Testis (tissue), 3 donors: Measurements from ENCODE around the gene TVP23C. TPM values are rescaled to one million over a fixed set of nuclear protein-coding genes. Genes with fewer than 3 reads are reported as not detected.

Source experiments
- DNase-seq: peaks from one replicate; pipeline ENCODE4 v3.0.0-alpha.2; 2019
- H3K27ac ChIP-seq, 2 donors: fragments of 200-600 bp; sonication (generic); one replicate each; pipeline ENCODE4 v1.5.1; 2019
- H3K27me3 ChIP-seq: fragments of 200-600 bp; sonication (generic); one replicate; pipeline ENCODE4 v1.5.1; 2019
- H3K36me3 ChIP-seq: fragments of 200-600 bp; sonication (generic); one replicate; pipeline ENCODE4 v1.5.1; 2017; ENCODE audit warnings: low read depth; ENCODE audit errors: missing control alignments
- H3K4me1 ChIP-seq: fragments of 200-600 bp; sonication (generic); one replicate; pipeline ENCODE4 v1.5.1; 2019
- H3K4me3 ChIP-seq, 2 donors: fragments of 200-600 bp; sonication (generic); one replicate each; pipeline ENCODE4 v1.5.1; 2017 to 2019
- H3K9me3 ChIP-seq: fragments of 200-600 bp; sonication (generic); one replicate; pipeline ENCODE4 v1.5.1; 2017
- POLR2A ChIP-seq: fragments of 450-650 bp; IDR thresholded peaks from one replicate; pipeline ENCODE4 v1.6.1; 2017; ENCODE audit warnings: antibody characterized with exemption, mild to moderate bottlenecking, moderate library complexity
- WGBS, 2 donors: methylation state at CpG; one replicate each; pipeline ENCODE4 v1.1.5; 2018; 5-methylcytosine and 5-hydroxymethylcytosine counted together
- intact Hi-C: fragments of 100-400 bp; cut with DNase I; formaldehyde crosslinking; loops from one replicate; pipeline ENCODE4 v1.15.1; 2023; ENCODE audit warnings: low total_unique reads
- polyA plus RNA-seq: library from polyadenylated mRNA; stranded (reverse); fragments of 350-450 nt; fragmentation: Illumina TruSeq; extraction: RNeasy Lipid Tissue Mini Kit (QIAGEN cat#74804); gene quantifications from one replicate; pipeline ENCODE4 v1.2.3, GENCODE V29; 2014; ENCODE audit warnings: low read depth, low replicate concordance; ENCODE audit not compliant: insufficient read depth
- total RNA-seq, 2 donors: library from RNA; depleted of rRNA; stranded (reverse); fragments of >200 nt; gene quantifications; one replicate each; pipeline ENCODE4 v1.2.3, GENCODE V29; 2016
- TF ChIP-seq, protein P1 (sequence below), 3 experiments: fragments of 450-650 bp in 2 of 3; fragments of 200-600 bp in 1 of 3; sonication (generic) in 1 of 3; IDR thresholded peaks; one replicate each; pipeline ENCODE4 v1.5.1; 2016 to 2019; ENCODE audit warnings: antibody characterized with exemption in 3 of 3, mild to moderate bottlenecking in 2 of 3, moderate library complexity in 1 of 3

The TVP23C gene
- total and polyA plus RNA-seq, 3 donors from 2014 or later, result 6.3 to 48.6 (median 41.1) TPM

- intact Hi-C loops, result no loop called here
- Histone ChIP-seq H3K4me3 (no peak overlapping the region), H3K27me3 (no peaks in the 10 kb centered on the region), H3K36me3 (no peaks in the 10 kb centered on the region), H3K9me3 (no peaks in the 10 kb centered on the region), H3K4me1 (peaks cover 9% of the 10 kb centered on the region), H3K27ac (no peak overlapping the region)
- TF ChIP-seq, protein P1, sequence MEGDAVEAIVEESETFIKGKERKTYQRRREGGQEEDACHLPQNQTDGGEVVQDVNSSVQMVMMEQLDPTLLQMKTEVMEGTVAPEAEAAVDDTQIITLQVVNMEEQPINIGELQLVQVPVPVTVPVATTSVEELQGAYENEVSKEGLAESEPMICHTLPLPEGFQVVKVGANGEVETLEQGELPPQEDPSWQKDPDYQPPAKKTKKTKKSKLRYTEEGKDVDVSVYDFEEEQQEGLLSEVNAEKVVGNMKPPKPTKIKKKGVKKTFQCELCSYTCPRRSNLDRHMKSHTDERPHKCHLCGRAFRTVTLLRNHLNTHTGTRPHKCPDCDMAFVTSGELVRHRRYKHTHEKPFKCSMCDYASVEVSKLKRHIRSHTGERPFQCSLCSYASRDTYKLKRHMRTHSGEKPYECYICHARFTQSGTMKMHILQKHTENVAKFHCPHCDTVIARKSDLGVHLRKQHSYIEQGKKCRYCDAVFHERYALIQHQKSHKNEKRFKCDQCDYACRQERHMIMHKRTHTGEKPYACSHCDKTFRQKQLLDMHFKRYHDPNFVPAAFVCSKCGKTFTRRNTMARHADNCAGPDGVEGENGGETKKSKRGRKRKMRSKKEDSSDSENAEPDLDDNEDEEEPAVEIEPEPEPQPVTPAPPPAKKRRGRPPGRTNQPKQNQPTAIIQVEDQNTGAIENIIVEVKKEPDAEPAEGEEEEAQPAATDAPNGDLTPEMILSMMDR (IDR thresholded peaks at IDR 0.05), result no peak
- TF ChIP-seq POLR2A, result no peak
- WGBS, 2 donors, result 69 to 70% methylated on average over 10 to 11 of the region's 11 CpGs
- no peak for DNase-seq
These were observed 98.9 kb downstream of the TVP23C start for GRCh38 chr17:15464231-15464985.

GRCh38 chr17:15462976-15463772 lies 100.1 kb downstream of the TVP23C start:
- no peak overlapping the region for H3K4me3 ChIP-seq
- H3K4me1 ChIP-seq, result peaks cover 15% of the 10 kb centered on the region
- no peaks in the 10 kb centered on the region for H3K27me3 ChIP-seq
- TF ChIP-seq POLR2A, result no peak
- TF ChIP-seq, protein P1 (IDR thresholded peaks at IDR 0.05), result no peak
- no peaks in the 10 kb centered on the region for H3K9me3 ChIP-seq
- intact Hi-C loops, result no loop called here
- H3K27ac ChIP-seq, result peak overlapping the region; percentile 15 to 46
- H3K36me3 ChIP-seq, result no peaks in the 10 kb centered on the region
- WGBS, 2 donors, result 53% methylated on average over 11 of the region's 11 CpGs
- peak; percentile 33 for DNase-seq

DNA sequence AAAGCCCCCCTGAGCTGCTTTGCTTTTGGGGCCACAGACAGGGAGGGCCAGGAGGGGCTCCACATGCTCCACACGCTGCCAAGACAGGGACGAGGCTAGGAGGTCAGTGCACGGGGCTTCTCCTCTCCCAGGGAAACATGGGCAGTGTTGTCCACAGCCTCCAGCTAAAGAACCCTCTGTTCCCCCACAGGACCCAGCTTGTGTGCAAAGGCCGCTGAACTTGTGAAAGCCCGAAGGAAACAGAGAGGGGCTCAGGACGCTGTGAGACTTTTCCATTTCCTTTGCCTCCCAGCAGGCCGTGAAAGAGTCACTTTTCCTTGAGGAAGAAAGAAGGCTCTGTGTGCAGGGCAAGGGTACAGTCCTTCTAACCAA lies 105.6 kb downstream of the TVP23C start:
- intact Hi-C loops, result loop anchor here (2.0 kb wide), 1 partner anchor 195 kb away; no protein-coding TSS in a partner anchor
- H3K4me3 ChIP-seq, result no peak overlapping the region
- peak; percentile 51 for DNase-seq

GRCh38 chr17:15456972-15457722 lies 106.1 kb downstream of the TVP23C start:
- no peaks in the 10 kb centered on the region for H3K27me3 ChIP-seq
- intact Hi-C loops, result loop anchor here (2.0 kb wide), 1 partner anchor 194 kb away; no protein-coding TSS in a partner anchor
- peaks cover 12% of the 10 kb centered on the region for H3K4me1 ChIP-seq
- peak overlapping the region; percentile 36 to 71 for H3K27ac ChIP-seq
- WGBS, 2 donors, result 45 to 47% methylated on average over 16 of the region's 16 CpGs
- H3K9me3 ChIP-seq, result no peaks in the 10 kb centered on the region
- TF ChIP-seq, protein P1 (IDR thresholded peaks at IDR 0.05), result peak in 1 of 3 experiments; percentile 20
- no peak for TF ChIP-seq POLR2A
- H3K36me3 ChIP-seq, result no peaks in the 10 kb centered on the region
- H3K4me3 ChIP-seq, result no peak overlapping the region
- DNase-seq, result peak; percentile 45

More for the DNA sequence above, 105.6 kb downstream of the TVP23C start:
- H3K4me1 ChIP-seq, result peaks cover 12% of the 10 kb centered on the region
- WGBS, 2 donors, result 53 to 64% methylated on average over 7 of the region's 7 CpGs
- H3K36me3 ChIP-seq, result no peaks in the 10 kb centered on the region
- peak overlapping the region; percentile 36 to 71 for H3K27ac ChIP-seq
- TF ChIP-seq POLR2A, result no peak
- TF ChIP-seq, protein P1 (IDR thresholded peaks at IDR 0.05), result no peak
- no peaks in the 10 kb centered on the region for H3K9me3 ChIP-seq
- H3K27me3 ChIP-seq, result no peaks in the 10 kb centered on the region
